ENCODE results near the gene TNC.

GRCh38 chr9:114972510-114973136 lies 145.3 kb downstream of the TNC start:
- TF ChIP-seq CTCF (IDR thresholded peaks at IDR 0.05) = no peak
- no peak for TF ChIP-seq EP300 (IDR thresholded peaks at IDR 0.05)
